IPS DF 6.9 (cell line): Measurements from ENCODE around the gene TRPV3.

ENCODE experiments used
- DNase-seq: peaks from one replicate; pipeline ENCODE4 v3.0.0-alpha.2; 2013; ENCODE audit warnings: low read depth, low spot score
- H3K27ac ChIP-seq: one replicate; pipeline ENCODE4 v1.5.1; 2013; ENCODE audit warnings: low read length, control low read depth
- H3K27me3 ChIP-seq: 2 replicates; pipeline ENCODE4 v1.6.1; 2013; ENCODE audit warnings: mild to moderate bottlenecking, low read length; ENCODE audit not compliant: control insufficient read depth, insufficient read depth
- H3K36me3 ChIP-seq: 2 replicates; pipeline ENCODE4 v1.6.1; 2013; ENCODE audit warnings: low read length; ENCODE audit not compliant: control insufficient read depth, insufficient read depth
- H3K4me1 ChIP-seq: 2 replicates; pipeline ENCODE4 v1.6.1; 2013; ENCODE audit warnings: low read length; ENCODE audit not compliant: control insufficient read depth, insufficient read depth
- H3K4me3 ChIP-seq: 2 replicates; pipeline ENCODE4 v1.5.1; 2013; ENCODE audit warnings: mild to moderate bottlenecking, low read length
- H3K9me3 ChIP-seq: 2 replicates; pipeline ENCODE4 v1.6.1; 2013; ENCODE audit warnings: low read length, inconsistent platforms; ENCODE audit not compliant: control insufficient read depth, insufficient read depth
- WGBS: extraction: QIAGEN DNeasy Blood & Tissue Kit; methylation state at CpG from one replicate; pipeline ENCODE4 v1.1.7; 2013; ENCODE audit warnings: mixed read lengths, missing lambda C conversion rate; ENCODE audit not compliant: insufficient read length, insufficient coverage; 5-methylcytosine and 5-hydroxymethylcytosine counted together

The TRPV3 gene

GRCh38 chr17:3533752-3534151 is 23.9 kb downstream of the TRPV3 start:
- no peaks in the 10 kb centered on the region for H3K9me3 ChIP-seq
- WGBS, result no CpG with 5 or more reads among the region's 5 CpGs
- H3K36me3 ChIP-seq, result no peaks in the 10 kb centered on the region
- no peaks in the 10 kb centered on the region for H3K27me3 ChIP-seq
- DNase-seq, result no peak
- no peak overlapping the region for H3K27ac ChIP-seq
- no peak overlapping the region for H3K4me3 ChIP-seq
- H3K4me1 ChIP-seq, result 0 out of 2 replicates have a peak, but pooled peaks cover 2% of the 10 kb centered on the region

- Histone ChIP-seq H3K9me3 (no peaks in the 10 kb centered on the region), H3K4me1 (0 out of 2 replicates have a peak, but pooled peaks cover 2% of the 10 kb centered on the region), H3K27me3 (no peaks in the 10 kb centered on the region), H3K4me3 (no peak overlapping the region), H3K27ac (no peak overlapping the region), H3K36me3 (no peaks in the 10 kb centered on the region)
- no CpG with 5 or more reads among the region's 10 CpGs for WGBS
- DNase-seq, result no peak
Measured at GRCh38 chr17:3532859-3533142, 24.8 kb downstream of the TRPV3 start.

DNA sequence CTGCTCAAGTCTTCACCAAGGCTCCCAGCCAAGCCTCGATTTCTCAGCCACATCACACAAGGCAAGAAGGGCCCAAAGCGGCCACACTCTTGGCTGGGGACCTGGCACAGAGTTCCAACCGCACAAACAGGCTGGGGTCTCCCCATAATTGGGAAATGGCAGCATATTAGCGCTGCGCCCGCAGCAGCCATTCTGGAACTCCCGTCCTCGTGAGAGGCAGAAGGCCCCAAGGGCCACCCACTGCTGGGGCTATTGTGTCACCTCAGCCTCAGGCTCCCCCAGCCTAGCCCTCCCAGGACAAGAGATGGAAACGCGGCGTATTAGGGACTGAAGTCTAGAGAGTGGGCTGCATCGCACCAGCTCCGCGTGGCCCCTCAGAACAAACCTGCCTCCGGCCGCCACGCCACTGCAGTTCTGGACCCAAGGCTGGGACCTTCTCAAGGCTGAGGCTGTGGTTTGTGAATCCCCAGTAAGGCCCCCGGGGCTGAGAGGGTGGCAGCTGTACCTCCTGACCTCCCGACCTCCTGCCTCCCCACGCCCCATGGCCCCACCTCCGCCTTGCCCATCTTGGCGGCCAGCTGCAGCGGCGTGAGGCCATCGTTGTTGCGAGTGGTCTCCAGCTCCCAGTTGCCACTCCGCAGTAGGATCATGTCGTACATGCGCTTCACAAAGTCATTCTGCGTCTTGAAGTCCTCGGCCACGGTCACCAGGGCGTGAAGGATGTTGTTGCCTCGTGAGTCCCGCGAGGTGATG is 25.3 kb downstream of the TRPV3 start:
- WGBS, result no CpG with 5 or more reads among the region's 36 CpGs
- no peak for DNase-seq
- Histone ChIP-seq H3K27me3 (no peaks in the 10 kb centered on the region), H3K36me3 (no peaks in the 10 kb centered on the region), H3K9me3 (no peaks in the 10 kb centered on the region), H3K4me1 (0 out of 2 replicates have a peak, but pooled peaks cover 2% of the 10 kb centered on the region), H3K27ac (no peak overlapping the region), H3K4me3 (no peak overlapping the region)

DNA sequence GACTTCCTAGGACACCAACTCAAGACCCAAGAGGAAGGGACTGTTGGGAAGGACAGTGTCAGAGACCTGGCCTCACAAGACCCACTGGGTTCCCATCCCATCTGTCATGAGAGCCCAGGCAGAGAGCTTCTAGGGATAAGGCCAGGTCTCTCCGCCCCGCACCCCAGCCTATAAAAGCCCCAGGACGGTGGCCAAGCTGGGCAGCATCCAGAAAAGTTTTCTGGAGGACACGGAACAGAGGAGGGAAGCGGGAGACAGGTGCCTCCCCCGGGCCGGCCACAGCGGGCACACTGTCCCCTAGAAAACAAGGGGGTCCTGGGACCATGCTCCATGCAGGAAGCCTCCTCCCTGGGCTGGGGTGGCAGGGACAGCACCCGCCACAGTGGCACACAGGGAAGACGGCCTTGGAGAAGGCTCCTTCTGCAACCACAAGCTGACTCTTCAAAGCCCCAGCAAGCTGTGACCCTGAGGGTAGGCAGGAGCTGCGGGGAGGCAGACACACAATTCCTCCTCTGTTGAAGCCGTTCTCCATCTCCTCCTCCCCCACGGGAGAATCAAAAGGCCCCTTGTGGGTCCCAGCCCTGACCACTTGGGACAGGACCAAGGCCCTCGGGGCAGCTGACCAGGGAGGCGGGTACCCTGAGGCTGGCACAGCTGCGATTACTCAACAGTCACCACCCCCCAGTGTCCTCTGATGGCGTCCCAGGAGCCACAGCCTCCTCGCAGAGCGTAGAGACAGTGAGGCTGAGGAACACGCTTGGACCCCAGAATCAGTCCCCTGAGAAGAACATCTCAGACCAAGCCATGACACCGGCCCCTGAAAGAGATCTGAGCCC is 26.1 kb downstream of the TRPV3 start:
- Histone ChIP-seq H3K27me3 (no peaks in the 10 kb centered on the region), H3K4me3 (no peak overlapping the region), H3K4me1 (0 out of 2 replicates have a peak, but pooled peaks cover 2% of the 10 kb centered on the region), H3K9me3 (no peaks in the 10 kb centered on the region), H3K36me3 (no peaks in the 10 kb centered on the region), H3K27ac (no peak overlapping the region)
- DNase-seq, result no peak
- WGBS, result no CpG with 5 or more reads among the region's 21 CpGs

DNA sequence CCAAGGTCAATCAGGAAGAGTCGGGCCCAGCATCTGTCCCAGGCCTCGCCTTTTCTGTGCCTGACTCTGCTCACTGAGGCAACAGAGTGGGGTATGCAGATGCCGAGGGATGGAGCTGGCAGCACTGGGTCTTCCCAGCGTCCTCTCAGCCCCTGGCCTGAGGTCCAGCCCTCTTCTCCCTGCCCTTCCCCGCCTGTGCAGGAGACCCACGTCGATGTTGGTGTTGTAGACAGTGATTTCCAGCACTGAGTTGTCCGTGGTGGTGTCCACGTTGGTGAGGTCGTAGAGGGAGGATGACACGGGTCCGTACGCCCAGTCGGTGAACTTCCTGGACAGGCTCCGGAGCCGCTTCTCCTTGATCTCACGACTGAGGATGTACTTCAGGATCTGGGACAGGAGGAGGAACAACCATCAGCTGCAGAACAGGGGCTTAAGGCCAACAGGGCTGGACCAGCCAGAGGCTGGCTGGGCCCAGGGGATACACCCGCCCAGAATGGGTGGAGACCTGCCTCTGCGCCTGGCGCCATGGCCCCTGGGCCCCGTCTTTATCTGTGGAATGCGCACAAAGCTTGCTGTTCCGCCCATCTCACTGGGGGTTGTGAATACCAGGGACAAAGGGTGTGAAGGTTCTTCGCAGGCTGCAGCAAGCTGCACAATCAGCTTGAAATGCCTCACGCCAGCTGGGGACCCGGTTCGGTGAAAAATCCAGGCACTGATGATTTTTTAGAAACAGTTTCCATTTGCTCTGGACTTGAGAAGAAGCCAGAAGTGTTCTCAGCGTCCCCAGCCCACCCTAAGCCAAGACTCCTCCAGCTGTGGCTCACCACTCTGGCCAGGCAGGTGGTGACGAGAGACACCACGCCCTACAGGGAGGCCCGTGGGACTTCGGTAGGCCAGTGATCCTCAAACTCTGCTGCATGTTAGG is 27.5 kb downstream of the TRPV3 start:
- no CpG with 5 or more reads among the region's 32 CpGs for WGBS

GRCh38 chr17:3528880-3529511 is 28.6 kb downstream of the TRPV3 start:
- no peak overlapping the region for H3K4me3 ChIP-seq
- DNase-seq, result no peak
- no peaks in the 10 kb centered on the region for H3K4me1 ChIP-seq
- WGBS, result no CpG with 5 or more reads among the region's 11 CpGs
- no peaks in the 10 kb centered on the region for H3K27me3 ChIP-seq
- no peaks in the 10 kb centered on the region for H3K9me3 ChIP-seq
- H3K27ac ChIP-seq, result no peak overlapping the region
- no peaks in the 10 kb centered on the region for H3K36me3 ChIP-seq

More for the DNA sequence above, 27.5 kb downstream of the TRPV3 start:
- DNase-seq, result no peak
- H3K27ac ChIP-seq, result no peak overlapping the region
- no peak overlapping the region for H3K4me3 ChIP-seq
- H3K4me1 ChIP-seq, result 0 out of 2 replicates have a peak, but pooled peaks cover 2% of the 10 kb centered on the region
- H3K9me3 ChIP-seq, result no peaks in the 10 kb centered on the region
- no peaks in the 10 kb centered on the region for H3K27me3 ChIP-seq
- no peaks in the 10 kb centered on the region for H3K36me3 ChIP-seq

DNA sequence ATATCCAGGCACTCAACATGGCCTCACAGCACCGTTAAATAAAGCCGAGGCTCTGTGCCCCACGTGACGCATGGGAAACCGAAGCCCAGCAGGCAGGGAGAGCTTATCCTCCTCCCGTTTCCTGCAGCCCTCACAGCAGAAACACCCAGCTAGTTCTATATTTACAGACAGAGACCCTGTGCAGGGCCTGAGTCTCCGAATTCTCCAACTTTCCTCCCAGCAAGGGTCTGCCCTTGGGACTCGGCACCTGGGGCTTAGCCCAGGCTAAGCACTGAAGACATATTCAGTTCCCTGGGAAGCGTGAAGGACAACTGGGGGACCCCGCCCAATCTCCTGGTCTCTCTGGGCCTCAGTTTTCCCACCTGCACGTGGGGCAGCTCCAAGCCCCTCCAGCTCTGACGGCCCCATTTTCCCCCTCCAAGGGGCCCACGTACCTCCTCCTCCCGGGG is 29.2 kb downstream of the TRPV3 start:
- WGBS, result no CpG with 5 or more reads among the region's 14 CpGs
- Histone ChIP-seq H3K36me3 (no peaks in the 10 kb centered on the region), H3K4me3 (no peak overlapping the region), H3K27me3 (no peaks in the 10 kb centered on the region), H3K4me1 (no peaks in the 10 kb centered on the region), H3K27ac (no peak overlapping the region), H3K9me3 (no peaks in the 10 kb centered on the region)
- DNase-seq, result no peak

- Histone ChIP-seq H3K9me3 (no peaks in the 10 kb centered on the region), H3K27me3 (no peaks in the 10 kb centered on the region), H3K4me3 (no peak overlapping the region), H3K27ac (no peak overlapping the region), H3K4me1 (no peaks in the 10 kb centered on the region), H3K36me3 (no peaks in the 10 kb centered on the region)
- DNase-seq, result no peak
- no CpG with 5 or more reads among the region's 8 CpGs for WGBS
Measured at GRCh38 chr17:3527896-3528295, 29.7 kb downstream of the TRPV3 start.

- H3K36me3 ChIP-seq, result no peaks in the 10 kb centered on the region
- no peak for DNase-seq
- H3K4me3 ChIP-seq, result no peak overlapping the region
- 100% methylated on average over 2 of the region's 5 CpGs for WGBS
- H3K4me1 ChIP-seq, result no peaks in the 10 kb centered on the region
- H3K27ac ChIP-seq, result no peak overlapping the region
- no peaks in the 10 kb centered on the region for H3K9me3 ChIP-seq
- H3K27me3 ChIP-seq, result no peaks in the 10 kb centered on the region
Measured at GRCh38 chr17:3527468-3527867, 30.1 kb downstream of the TRPV3 start.

GRCh38 chr17:3526971-3527370 is 30.6 kb downstream of the TRPV3 start:
- H3K27me3 ChIP-seq, result no peaks in the 10 kb centered on the region
- no peak overlapping the region for H3K4me3 ChIP-seq
- WGBS, result no CpG with 5 or more reads among the region's 10 CpGs
- no peak overlapping the region for H3K27ac ChIP-seq
- DNase-seq, result no peak
- no peaks in the 10 kb centered on the region for H3K9me3 ChIP-seq
- no peaks in the 10 kb centered on the region for H3K4me1 ChIP-seq
- no peaks in the 10 kb centered on the region for H3K36me3 ChIP-seq
